SK-MEL-5 (cell line): ENCODE results near the gene TMEM178A. TPM values are rescaled to one million over a fixed set of nuclear protein-coding genes. Genes with fewer than 3 reads are reported as not detected.

ENCODE experiments used
- DNase-seq: peaks from one replicate; pipeline ENCODE4 v3.0.0-alpha.2; 2016; ENCODE audit warnings: low read depth, low spot score
- in situ Hi-C: cut with HindIII; loops from 2 replicates; pipeline ENCODE4 v1.10.0; 2016; ENCODE audit warnings: low sequenced_read_pairs, high pct_unique_total_duplicates, low pct_unique_long_range_greater_than_20kb
- total RNA-seq: library from RNA; depleted of rRNA; stranded (reverse); fragments of >200 nt; shearing (Covaris generic); gene quantifications from 2 replicates; pipeline ENCODE4 v1.2.3, GENCODE V29; 2014

TMEM178A gene
- total RNA-seq, 1 experiment from 2014 or later, result 0.32 TPM

DNA sequence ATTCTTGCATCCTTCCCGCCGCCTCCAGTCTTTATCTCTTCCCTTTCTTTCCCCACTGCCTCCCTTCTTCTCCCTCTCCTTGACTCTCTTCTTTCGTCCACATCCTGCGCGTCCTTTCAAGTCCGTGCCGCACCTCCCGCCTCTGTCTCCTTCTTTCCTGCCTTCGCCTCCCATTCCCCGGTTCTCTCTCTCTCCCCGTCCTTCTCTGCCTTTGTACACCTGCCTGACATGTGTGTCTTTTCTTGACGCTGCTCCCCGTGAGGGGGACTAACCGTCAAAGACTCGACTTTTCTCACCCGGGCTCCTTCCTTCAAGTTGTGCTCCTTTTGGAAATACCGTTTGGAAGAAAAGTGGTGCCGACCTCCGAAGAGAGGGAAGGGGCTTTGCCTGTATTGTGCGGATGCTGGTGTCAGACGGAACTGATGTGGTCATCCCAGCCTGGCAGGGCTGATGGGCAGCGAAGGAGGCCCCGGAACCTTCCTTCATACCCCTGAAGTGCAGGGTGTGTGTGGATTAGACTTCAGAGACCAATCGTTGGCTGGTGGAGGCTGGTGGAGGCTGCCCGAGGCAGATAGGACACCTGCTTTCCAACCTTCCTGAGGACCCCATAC, 879 bp downstream of the TMEM178A start:
- DNase-seq, result no peak
- in situ Hi-C loops, result no loop called here

DNA sequence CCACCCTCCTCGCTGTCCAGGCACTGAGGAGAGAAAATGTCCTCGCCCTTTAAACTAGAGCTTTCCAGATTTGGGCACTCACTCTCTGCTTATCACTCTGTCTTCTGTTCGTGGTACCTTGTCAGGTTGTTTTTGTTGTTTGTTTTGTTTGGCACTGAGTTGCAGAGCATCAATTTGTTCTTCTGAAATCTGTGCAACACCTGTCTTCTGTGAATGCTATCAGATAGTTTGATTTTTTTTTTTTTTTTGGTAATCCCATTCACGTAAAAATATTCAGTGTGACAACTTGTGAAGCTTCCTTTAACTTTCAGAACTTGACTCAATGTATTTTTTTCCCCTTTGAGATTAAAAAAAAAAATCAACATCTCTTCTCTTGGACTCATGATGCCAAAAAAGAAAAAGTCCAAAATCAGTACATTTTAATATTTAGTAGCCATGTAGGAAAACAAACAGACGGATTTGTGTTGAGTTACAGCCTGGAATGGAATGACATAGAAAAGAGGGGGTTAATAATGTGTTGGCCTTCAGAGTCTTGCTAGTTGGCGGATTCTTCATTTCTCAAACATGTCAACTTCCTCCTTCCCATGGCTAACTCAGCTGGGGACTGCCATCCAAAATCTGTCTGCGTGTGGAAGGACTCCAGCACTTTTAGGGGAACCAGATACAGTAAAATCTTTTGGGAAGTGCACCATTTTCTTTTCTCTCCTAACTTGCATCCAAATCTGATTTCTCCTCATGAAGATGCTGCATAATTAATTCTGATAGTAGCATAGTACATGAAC, 1.6 kb downstream of the TMEM178A start:
- in situ Hi-C loops, result no loop called here
- DNase-seq, result no peak

DNA sequence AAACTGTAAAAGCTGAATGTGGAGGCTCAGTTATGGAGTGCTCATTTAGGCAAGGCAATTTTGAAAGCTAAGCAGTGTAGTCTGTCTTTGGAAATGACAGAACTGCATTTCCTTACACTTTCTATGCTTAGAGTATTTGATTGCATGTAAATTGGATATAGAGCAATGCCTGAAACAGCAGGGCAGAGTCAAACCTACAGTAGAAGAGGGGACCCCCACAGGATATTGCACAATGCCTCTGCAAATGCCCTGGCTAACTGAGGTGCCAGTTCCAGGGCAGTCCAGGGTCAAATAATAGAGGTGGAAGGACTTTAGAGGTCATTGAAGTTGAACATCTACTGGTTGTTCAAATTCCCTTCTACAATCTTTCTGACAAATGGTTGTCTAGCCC, 2.2 kb downstream of the TMEM178A start:
- in situ Hi-C loops, result no loop called here
- no peak for DNase-seq

DNA sequence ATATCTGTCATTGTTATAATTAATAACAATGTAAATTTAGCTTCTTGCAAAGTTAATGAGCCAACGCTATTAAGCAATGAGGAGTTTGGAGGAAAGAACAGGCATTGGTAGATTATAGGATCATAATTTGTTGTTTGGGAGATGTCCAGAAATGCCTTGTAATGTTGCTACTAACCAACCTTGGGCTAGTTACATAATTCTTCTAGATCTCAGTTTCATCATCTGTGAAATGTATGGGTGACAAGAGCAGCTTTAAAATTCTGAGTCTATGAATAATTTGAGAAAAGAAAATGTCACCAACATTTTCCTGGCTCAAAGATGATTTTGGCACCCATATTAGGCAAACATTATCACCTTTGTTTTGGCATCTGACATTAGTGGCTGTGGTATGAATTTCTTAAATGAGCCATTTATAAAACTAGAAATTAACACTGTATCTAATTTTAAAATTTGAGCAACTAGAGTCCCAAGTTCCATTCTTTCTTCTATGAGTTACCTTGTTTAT, 2.9 kb downstream of the TMEM178A start:
- no peak for DNase-seq
- in situ Hi-C loops, result no loop called here

DNA sequence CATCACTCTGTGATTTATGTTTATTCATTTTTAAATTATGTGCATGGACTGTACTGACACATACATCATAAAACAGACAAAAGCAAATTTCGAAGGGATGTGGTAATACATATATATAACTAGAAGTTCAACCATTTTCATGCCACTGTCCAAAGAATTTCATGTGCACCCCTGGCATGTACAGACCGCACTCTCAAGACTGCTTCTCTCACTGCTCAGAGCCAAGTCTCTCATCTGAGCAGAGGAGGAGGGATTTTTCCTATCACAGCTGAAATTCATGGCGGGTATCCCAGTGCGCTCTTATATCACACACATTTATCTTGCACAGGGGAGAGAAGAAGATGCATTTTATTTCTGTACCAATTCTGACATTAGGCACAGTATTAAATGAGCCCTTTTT, 5.9 kb downstream of the TMEM178A start:
- no peak for DNase-seq
- in situ Hi-C loops, result no loop called here

DNA sequence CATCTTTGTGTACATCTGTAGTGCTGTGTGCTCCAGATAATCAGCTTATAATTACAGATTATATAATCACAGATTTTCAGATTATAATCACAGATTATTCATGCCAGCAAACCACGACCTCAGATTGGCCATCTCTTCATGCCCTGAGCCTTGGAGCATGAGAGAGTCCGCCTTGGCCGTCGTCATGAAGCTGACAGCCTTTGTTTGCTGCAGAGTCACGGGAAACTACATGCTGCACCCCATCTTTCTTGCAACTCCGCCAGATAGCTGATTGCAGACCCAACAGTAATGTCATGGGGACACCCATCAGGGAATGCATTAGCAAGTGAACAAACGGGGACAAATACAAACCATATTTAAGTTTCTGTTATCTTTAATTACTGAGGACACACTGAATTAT, 7.3 kb downstream of the TMEM178A start:
- in situ Hi-C loops, result no loop called here
- DNase-seq, result no peak

DNA sequence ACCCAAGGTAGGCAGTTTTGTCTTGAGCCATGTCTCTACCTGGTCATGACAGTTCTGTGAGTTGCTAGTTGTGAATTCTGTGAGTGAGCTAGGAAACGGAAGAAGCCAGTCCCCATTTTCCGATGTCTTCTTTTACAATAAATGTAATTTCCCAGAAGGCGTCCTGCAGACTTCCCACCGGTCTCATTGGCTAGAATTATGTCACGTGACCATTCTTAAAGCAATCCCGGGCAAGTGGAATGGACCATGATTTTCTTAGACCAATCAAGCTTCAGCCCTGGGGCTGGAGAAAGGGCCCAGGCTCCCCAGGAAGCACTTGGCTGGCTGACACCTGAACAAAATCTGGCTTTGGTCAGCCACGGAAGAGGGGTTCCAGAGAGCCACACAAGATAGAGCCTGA, 10.6 kb downstream of the TMEM178A start:
- in situ Hi-C loops, result no loop called here

DNA sequence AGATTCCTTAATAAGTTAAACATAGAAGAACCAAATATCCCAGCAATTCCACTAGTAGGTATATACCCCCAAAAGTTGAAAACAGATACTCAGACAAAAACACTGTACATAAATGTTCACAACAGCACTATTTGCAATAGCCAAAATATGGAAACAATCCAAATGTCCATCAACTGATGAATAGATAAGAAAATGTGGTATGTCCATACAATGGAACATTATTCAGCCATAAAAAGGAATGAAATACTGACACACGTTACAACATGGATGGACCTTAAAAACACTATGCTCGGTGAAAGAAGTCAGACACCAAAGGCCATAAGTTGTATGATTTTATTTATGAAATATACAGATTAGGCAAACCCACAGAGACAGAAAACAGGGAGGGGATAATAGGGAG, 12.5 kb downstream of the TMEM178A start:
- in situ Hi-C loops, result no loop called here
- DNase-seq, result no peak

More for the DNA sequence above, 10.6 kb downstream of the TMEM178A start:
- DNase-seq, result no peak

DNA sequence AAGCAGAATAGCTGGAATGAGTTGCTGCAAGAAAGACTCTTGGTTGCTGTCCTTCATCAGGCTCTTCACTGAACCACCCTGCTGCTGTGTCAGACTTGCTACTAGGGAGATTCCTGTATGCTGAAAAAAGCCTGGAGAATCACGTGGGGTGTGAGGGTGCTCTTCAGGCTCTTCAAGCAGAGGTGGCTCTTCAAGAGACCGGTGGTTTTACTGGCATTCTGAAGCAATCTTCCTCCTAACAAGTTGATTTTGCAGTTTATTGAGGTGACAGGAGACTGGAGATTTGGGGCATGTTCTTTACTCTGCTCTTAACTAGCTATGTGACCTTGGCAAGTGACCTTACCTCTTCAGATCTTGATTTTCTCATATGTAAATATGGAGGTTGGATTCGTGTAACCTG, 14.1 kb downstream of the TMEM178A start:
- DNase-seq, result no peak
- in situ Hi-C loops, result no loop called here

DNA sequence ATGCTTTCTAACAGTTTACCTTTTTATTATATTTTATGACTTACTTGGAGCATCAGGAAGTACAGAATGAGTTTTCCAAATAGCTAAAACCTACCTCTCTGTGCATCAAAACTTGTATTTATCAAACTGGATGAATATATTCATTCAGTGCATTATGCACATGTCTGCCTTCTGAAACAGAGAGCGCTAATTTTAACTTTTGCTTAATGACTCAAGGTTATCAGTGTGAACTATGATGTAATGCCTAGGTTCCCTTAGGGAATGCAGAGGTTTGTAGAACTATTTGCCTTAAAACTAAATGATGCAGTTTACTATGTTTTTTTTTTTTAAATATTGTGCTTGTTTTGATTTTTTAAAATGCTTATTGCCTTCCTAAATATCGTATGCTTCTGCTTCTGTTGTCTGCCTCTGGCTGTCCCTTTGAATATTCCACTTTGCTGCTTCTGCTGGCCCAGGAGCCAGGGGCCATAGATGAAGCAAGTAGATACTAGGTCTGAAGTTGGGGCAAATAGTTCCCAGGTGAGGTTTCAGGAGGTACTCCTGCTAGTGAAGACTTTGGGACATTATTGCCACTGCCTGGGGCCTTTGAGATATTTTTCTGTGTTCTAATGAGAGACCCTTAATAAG, 16.5 kb downstream of the TMEM178A start:
- in situ Hi-C loops, result no loop called here
- DNase-seq, result no peak

DNA sequence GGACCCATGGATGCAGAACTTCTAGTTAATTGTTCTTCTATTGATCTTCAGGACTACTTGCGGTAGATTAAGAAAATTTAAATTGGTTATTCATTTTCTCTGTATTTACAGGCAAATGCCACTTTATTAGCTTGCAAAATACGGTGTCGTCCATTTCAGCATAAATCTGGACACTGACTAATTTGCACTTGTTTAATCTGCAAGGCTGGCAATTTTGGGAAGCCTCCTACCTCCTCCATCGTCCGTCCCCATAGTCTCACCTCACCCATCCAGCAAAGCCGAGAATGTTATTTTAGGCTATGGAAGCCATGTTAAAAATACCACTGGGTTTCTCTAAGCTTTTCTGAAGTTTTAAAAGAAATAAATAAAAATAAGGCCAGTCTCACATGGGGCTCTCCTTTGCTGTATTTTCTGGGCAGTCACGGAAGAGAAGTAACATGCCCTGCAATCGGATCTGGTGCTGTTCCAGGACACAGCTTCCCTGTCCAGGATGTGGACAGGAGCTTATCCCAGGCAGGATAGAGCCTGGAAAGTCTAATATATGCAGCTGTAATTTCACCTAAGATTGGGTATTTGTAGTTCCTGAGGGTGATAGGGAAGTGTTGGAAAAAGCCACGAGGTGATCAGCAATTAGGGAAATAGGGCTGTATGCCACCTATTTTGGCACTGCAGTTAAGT, 17.4 kb downstream of the TMEM178A start:
- DNase-seq, result no peak
- in situ Hi-C loops, result no loop called here

DNA sequence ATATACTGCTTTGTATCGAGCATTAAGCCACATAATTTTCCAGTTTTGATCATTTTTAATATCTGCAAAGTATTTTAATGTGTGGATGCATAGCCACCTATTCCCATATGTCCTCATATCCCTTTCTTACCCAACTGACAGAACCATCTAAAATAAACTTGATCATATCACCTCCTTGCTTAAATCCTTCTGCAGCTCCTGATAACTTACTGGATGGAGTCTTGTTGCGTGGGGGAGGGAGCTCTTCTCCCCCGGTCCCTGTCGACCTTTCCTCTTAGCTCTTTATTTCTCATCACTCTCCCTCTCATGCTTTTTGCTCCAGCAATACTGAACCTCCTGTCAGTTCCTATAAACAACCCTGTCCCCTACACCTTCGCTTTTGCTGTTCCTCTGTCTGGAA, 18.7 kb downstream of the TMEM178A start:
- no peak for DNase-seq
- in situ Hi-C loops, result no loop called here

DNA sequence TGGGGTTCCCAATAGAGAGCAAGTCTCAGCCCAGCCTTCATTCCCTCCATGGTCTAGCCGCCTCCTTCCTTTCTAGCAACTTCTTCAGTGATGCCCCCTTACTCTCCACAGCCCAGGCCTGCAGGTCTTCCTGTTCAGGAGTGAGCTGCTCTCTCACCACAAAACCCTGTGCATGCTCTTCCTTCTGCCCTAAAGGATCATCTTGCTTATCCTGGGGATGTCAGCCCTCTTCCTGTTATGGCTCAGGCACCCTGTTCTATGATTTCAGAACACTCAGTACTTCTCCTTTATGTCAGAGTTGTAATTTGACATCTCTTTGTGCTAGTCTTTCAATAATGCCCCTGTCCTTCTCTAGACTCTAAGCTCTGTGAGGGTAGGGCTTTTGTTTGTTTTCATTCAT, 19.4 kb downstream of the TMEM178A start:
- DNase-seq, result no peak
- in situ Hi-C loops, result no loop called here

DNA sequence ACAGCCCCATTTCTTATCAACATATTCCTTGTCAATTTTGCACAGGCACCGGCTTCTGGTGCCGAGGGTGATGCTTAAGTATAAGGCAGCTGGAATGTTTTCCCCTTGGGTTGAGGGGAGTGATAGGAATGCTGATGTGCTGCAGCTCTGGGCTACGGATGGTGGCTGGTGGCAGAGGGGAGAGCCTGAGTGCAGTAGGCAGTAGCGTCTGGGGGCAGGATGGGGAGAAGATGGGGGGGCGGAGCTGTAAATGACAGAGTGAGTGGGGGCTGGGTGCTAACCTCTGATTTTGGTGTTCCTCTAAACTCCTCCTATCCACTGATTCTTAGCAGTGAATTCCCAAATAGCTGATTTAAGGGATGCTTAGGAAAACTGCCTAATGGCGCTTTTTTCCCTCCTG, 20.7 kb downstream of the TMEM178A start:
- in situ Hi-C loops, result no loop called here
- no peak for DNase-seq

DNA sequence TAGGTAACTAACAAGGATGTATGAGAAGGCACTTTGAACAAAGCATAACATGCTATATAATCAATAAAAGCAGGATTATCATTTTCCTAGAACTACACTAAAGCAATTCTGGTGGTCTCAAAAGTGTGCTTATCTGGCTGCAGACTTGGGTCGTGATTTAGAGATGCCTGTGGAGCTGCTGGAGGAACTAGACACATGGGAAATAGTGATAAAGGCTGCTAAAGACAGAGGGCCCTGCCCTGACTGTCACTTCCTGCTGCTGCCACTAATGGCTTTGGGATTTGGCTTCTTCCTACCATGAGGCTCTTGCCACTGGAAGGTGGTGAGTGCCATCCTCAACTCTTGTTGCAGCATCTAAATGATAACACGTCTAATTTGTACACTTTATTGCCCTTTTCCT, 22.5 kb downstream of the TMEM178A start:
- DNase-seq, result no peak
- in situ Hi-C loops, result no loop called here

DNA sequence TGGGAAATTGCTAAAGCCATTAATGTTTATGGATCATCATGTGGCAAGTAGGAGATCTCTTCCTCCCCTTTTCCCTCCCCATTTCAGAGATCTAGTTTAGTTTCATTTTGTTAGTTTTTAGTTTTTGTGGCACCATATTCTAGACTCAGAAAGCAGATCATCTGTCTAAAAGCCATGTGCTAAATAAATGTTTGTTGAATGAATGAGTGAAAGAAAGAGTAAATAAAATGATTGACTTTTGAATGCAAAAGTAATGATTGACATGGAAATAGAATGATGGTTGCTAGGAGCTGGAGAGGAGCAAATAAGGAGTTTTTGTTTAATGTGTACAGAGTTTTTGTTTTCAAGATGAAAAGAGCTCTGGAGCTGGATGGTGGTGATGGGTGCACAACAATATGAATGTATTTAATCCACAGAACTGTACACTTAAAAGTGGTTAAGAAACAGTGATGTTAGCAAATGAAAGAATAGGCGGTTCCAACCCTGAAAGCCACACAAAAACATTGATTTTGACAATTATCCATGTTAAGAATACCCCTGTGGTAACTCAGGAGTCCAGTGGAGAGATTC, 23.6 kb downstream of the TMEM178A start:
- in situ Hi-C loops, result no loop called here

DNA sequence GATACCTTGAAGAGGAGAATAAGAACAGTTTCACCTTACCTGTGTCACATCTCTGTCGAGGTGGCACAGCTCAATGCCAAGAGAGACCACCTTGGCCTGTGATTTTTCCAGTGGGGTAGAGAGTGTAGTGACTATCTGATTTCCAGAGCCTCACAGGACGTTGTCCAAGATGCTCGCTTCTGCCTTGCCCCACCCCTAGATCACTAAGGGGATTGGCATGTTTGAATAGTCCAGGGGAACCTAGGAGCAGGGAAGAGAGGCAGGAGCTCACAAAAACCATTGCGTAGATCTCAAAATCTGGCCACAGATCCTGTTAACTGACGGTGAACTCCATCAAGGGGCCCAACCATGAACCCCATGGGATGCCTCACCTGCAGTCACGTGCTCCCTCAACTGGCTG, 24.2 kb downstream of the TMEM178A start:
- no peak for DNase-seq
- in situ Hi-C loops, result no loop called here

More for the DNA sequence above, 23.6 kb downstream of the TMEM178A start:
- no peak for DNase-seq

DNA sequence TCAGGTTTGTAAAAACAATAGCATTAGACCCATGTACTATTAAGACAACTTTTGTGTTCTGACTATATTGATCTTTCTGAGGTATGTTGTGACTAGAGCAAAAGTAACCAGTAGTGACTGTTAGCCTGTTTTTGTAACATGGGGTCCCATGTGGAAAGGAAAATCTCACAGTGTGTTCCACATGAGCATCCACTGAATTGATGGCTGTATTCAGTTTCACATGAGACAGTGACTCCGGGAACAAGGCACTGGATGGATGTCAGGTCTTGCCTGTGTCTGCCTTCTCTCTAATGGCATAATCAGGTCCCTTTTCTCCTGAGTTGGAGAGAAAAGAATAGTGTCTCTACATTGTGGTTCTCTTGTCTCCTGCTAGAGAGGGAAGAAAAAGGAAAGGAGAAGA, 27.5 kb downstream of the TMEM178A start:
- no peak for DNase-seq
- in situ Hi-C loops, result no loop called here
